GM23338 (cell line): Measurements from ENCODE around the gene IGF2R. TPM values are rescaled to one million over a fixed set of nuclear protein-coding genes. Genes with fewer than 3 reads are reported as not detected.

Experiments used
- ATAC-seq: fragments of 200-7000 bp; cut with Tn5 transposase; 3 replicates; pipeline ENCODE4 v1.9.1; 2020
- DNase-seq: peaks from one replicate; pipeline ENCODE4 v3.0.0-alpha.2; 2015; ENCODE audit warnings: low spot score
- H2AFZ ChIP-seq: fragments of 200-600 bp; sonication (generic); 2 replicates; pipeline ENCODE4 v1.8.0; 2016; ENCODE audit warnings: antibody characterized with exemption, mild to moderate bottlenecking, moderate library complexity
- H3F3A ChIP-seq: fragments of 200-600 bp; sonication (generic); replicated peaks from 2 replicates; pipeline ENCODE4 v1.8.0; 2017; ENCODE audit warnings: antibody characterized with exemption, mixed run types, low read depth
- H3K27ac ChIP-seq: fragments of 200-600 bp; sonication (generic); 2 replicates; pipeline ENCODE4 v1.6.1; 2016; ENCODE audit warnings: low read depth
- H3K27me3 ChIP-seq: fragments of 200-600 bp; sonication (generic); 2 replicates; pipeline ENCODE4 v1.8.0; 2016; ENCODE audit warnings: mild to moderate bottlenecking, mixed run types, moderate library complexity; ENCODE audit not compliant: insufficient read depth
- H3K36me3 ChIP-seq: fragments of 200-600 bp; sonication (generic); 2 replicates; pipeline ENCODE4 v1.8.0; 2016; ENCODE audit warnings: mild to moderate bottlenecking; ENCODE audit not compliant: insufficient read depth
- H3K4me1 ChIP-seq: fragments of 200-600 bp; sonication (generic); 2 replicates; pipeline ENCODE4 v1.8.0; 2016; ENCODE audit warnings: mild to moderate bottlenecking, moderate library complexity; ENCODE audit not compliant: insufficient read depth
- H3K4me2 ChIP-seq: fragments of 200-600 bp; sonication (generic); 2 replicates; pipeline ENCODE4 v1.7.1; 2017; ENCODE audit warnings: mixed run types
- H3K4me3 ChIP-seq: fragments of 200-600 bp; sonication (generic); 2 replicates; pipeline ENCODE4 v1.6.1; 2016; ENCODE audit warnings: mixed run types
- H3K79me2 ChIP-seq: fragments of 200-600 bp; sonication (generic); replicated peaks from 2 replicates; pipeline ENCODE4 v1.8.0; 2017; ENCODE audit warnings: mild to moderate bottlenecking; ENCODE audit not compliant: insufficient read depth
- H3K9me2 ChIP-seq: fragments of 200-600 bp; sonication (generic); 2 replicates; pipeline ENCODE4 v1.8.0; 2017; ENCODE audit not compliant: insufficient read depth
- H4K20me1 ChIP-seq: fragments of 200-600 bp; sonication (generic); replicated peaks from 2 replicates; pipeline ENCODE4 v1.8.0; 2017; ENCODE audit warnings: mild to moderate bottlenecking; ENCODE audit not compliant: insufficient read depth
- H3K27ac Mint-ChIP-seq: 2 replicates; pipeline ENCODE4 v1.8.0; 2020; ENCODE audit warnings: inconsistent platforms, mild to moderate bottlenecking, moderate library complexity, mixed read lengths
- H3K27me3 Mint-ChIP-seq: 3 replicates; pipeline ENCODE4 v1.8.0; 2022; ENCODE audit warnings: low read depth, mild to moderate bottlenecking, moderate library complexity, mixed read lengths, inconsistent platforms; ENCODE audit not compliant: insufficient read depth, poor library complexity
- H3K36me3 Mint-ChIP-seq: 3 replicates; pipeline ENCODE4 v1.8.0; 2021; ENCODE audit warnings: low read depth, mild to moderate bottlenecking, inconsistent platforms, moderate library complexity, mixed read lengths
- H3K4me1 Mint-ChIP-seq: 3 replicates; pipeline ENCODE4 v1.8.0; 2020; ENCODE audit warnings: mild to moderate bottlenecking, inconsistent platforms, mixed read lengths
- H3K4me3 Mint-ChIP-seq: 3 replicates; pipeline ENCODE4 v1.8.0; 2021; ENCODE audit warnings: moderate library complexity, mild to moderate bottlenecking, inconsistent platforms, mixed read lengths
- H3K9me3 Mint-ChIP-seq: 3 replicates; pipeline ENCODE4 v1.8.0; 2020; ENCODE audit warnings: moderate library complexity, mild to moderate bottlenecking, inconsistent platforms, mixed read lengths
- CREB1 ChIP-seq: fragments of 250-450 bp; sonication (Bioruptor Pico); IDR thresholded peaks from 2 replicates; pipeline ENCODE4 v1.5.0; 2020; ENCODE audit warnings: low read depth, mild to moderate bottlenecking, moderate library complexity
- EZH2 ChIP-seq: fragments of 200-600 bp; sonication (generic); IDR thresholded peaks from one replicate; pipeline ENCODE4 v1.8.0; 2017; ENCODE audit warnings: antibody characterized with exemption, mild to moderate bottlenecking, low read depth; ENCODE audit not compliant: unreplicated experiment
- EZH2phosphoT487 ChIP-seq: fragments of 200-600 bp; sonication (generic); IDR thresholded peaks from one replicate; pipeline ENCODE4 v1.8.1; 2018; ENCODE audit warnings: antibody characterized with exemption; ENCODE audit not compliant: unreplicated experiment
- JUNB ChIP-seq: IDR thresholded peaks from one replicate; pipeline ENCODE4 v1.6.1; 2016; ENCODE audit warnings: antibody characterized with exemption; ENCODE audit not compliant: unreplicated experiment
- POLR2AphosphoS5 ChIP-seq: IDR thresholded peaks from 2 replicates; pipeline ENCODE4 v1.6.1; 2016; ENCODE audit warnings: antibody characterized with exemption, low read depth
- STAT1 ChIP-seq: IDR thresholded peaks from one replicate; pipeline ENCODE4 v1.6.1; 2016; ENCODE audit warnings: antibody characterized with exemption; ENCODE audit not compliant: unreplicated experiment
- ZNF114 ChIP-seq: fragments of 250-450 bp; sonication (Bioruptor Pico); IDR thresholded peaks from 2 replicates; pipeline ENCODE4 v1.5.0; 2020; ENCODE audit warnings: mild to moderate bottlenecking, moderate library complexity
- ZNF331 ChIP-seq: fragments of 250-450 bp; sonication (Bioruptor Pico); IDR thresholded peaks from 2 replicates; pipeline ENCODE4 v1.5.0; 2020; ENCODE audit warnings: low read depth, mild to moderate bottlenecking, moderate library complexity
- polyA plus RNA-seq: library from polyadenylated mRNA; unstranded; fragments of >200 nt; fragmentation: Nextera tagmentation; extraction: Ambion mirVana; gene quantifications from 2 replicates; pipeline ENCODE4 v1.2.1, GENCODE V29; 2016
- total RNA-seq: library from RNA; depleted of rRNA; stranded (reverse); fragments of >200 nt; shearing (Covaris generic); gene quantifications from 2 replicates; pipeline ENCODE4 v1.2.3, GENCODE V29; 2014
- TF ChIP-seq, protein P1 (sequence below), 2 experiments: fragments of 200-600 bp in 1 of 2; sonication (generic) in 1 of 2; conservative IDR thresholded peaks; 2 replicates each; pipeline versions ENCODE4 v1.5.1 to v1.6.1; 2016 to 2017; ENCODE audit warnings: antibody characterized with exemption in 2 of 2, low read depth in 2 of 2, mild to moderate bottlenecking in 2 of 2, moderate library complexity in 1 of 2
- TF ChIP-seq, protein P2 (sequence below): IDR thresholded peaks from one replicate; pipeline ENCODE4 v1.6.1; 2018; ENCODE audit warnings: antibody characterized with exemption; ENCODE audit not compliant: unreplicated experiment

Gene IGF2R
- total and polyA plus RNA-seq, 2 experiments from 2014 or later, result 12.5 to 76.4 TPM

DNA sequence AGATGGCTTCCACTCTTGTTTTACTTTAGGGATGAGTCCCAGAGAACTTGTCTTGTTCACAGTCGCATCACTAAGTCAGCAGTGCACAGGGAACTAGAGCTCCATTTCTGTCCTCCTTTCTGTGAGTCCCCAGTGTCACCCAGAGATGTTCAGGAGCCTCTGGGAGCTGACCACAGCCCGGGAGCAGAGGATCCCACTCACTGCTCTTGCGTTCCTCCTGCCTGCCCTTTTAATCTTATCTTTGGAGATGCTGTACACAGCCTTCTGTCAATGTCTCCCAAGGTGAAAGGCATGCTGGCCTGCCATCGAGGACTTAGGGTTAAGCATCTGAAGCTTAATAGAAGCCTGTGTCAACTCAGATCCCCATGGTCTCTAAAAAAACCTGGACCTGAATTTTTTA lies 71.2 kb downstream of the IGF2R start:
- TF ChIP-seq CREB1 (CRISPR knock-in tag) (no peak), EZH2phosphoT487 (no peak), JUNB (no peak), STAT1 (no peak)
- Histone ChIP-seq H2AFZ (no peak overlapping the region), H3K27me3 (no peaks in the 10 kb centered on the region), H3K79me2 (no peaks in the 10 kb centered on the region), H3K4me3 (no peak overlapping the region), H3K36me3 (peaks cover 28% of the 10 kb centered on the region), H4K20me1 (peaks cover 7% of the 10 kb centered on the region), H3K4me2 (no peak overlapping the region), H3F3A (no peaks in the 10 kb centered on the region), H3K9me2 (no peaks in the 10 kb centered on the region), H3K4me1 (no peaks in the 10 kb centered on the region), H3K27ac (no peak overlapping the region)
- Mint-ChIP-seq H3K27ac (no peak overlapping the region), H3K4me1 (no peaks in the 10 kb centered on the region), H3K36me3 (peaks cover 59% of the 10 kb centered on the region), H3K4me3 (no peak overlapping the region), H3K27me3 (peaks cover 5% of the 10 kb centered on the region), H3K9me3 (no peaks in the 10 kb centered on the region)
- ATAC-seq, result no peak
- no peak for DNase-seq

GRCh38 chr6:160040527-160041264 lies 71.8 kb downstream of the IGF2R start:
- DNase-seq, result no peak
- no peaks in the 10 kb centered on the region for H3K9me2 ChIP-seq
- peaks cover 7% of the 10 kb centered on the region for H4K20me1 ChIP-seq
- no peak overlapping the region for H3K4me2 ChIP-seq
- no peaks in the 10 kb centered on the region for H3K4me1 Mint-ChIP-seq
- no peaks in the 10 kb centered on the region for H3K79me2 ChIP-seq
- no peak overlapping the region for H3K4me3 Mint-ChIP-seq
- H3F3A ChIP-seq, result no peaks in the 10 kb centered on the region
- ATAC-seq, result no peak
- H3K27ac Mint-ChIP-seq, result no peak overlapping the region
- H3K27ac ChIP-seq, result no peak overlapping the region
- no peak overlapping the region for H3K4me3 ChIP-seq
- TF ChIP-seq, protein P1, sequence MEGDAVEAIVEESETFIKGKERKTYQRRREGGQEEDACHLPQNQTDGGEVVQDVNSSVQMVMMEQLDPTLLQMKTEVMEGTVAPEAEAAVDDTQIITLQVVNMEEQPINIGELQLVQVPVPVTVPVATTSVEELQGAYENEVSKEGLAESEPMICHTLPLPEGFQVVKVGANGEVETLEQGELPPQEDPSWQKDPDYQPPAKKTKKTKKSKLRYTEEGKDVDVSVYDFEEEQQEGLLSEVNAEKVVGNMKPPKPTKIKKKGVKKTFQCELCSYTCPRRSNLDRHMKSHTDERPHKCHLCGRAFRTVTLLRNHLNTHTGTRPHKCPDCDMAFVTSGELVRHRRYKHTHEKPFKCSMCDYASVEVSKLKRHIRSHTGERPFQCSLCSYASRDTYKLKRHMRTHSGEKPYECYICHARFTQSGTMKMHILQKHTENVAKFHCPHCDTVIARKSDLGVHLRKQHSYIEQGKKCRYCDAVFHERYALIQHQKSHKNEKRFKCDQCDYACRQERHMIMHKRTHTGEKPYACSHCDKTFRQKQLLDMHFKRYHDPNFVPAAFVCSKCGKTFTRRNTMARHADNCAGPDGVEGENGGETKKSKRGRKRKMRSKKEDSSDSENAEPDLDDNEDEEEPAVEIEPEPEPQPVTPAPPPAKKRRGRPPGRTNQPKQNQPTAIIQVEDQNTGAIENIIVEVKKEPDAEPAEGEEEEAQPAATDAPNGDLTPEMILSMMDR (conservative IDR thresholded peaks at IDR 0.05; ENCODE audit: low read depth in 2 of 2), result peak; percentile 29 to 39
- TF ChIP-seq EZH2phosphoT487, result no peak
- H2AFZ ChIP-seq, result no peak overlapping the region
- no peaks in the 10 kb centered on the region for H3K27me3 ChIP-seq
- H3K9me3 Mint-ChIP-seq, result no peaks in the 10 kb centered on the region
- H3K36me3 ChIP-seq, result peaks cover 33% of the 10 kb centered on the region
- H3K4me1 ChIP-seq, result no peaks in the 10 kb centered on the region
- peaks cover 3% of the 10 kb centered on the region for H3K27me3 Mint-ChIP-seq
- peaks cover 61% of the 10 kb centered on the region for H3K36me3 Mint-ChIP-seq

DNA sequence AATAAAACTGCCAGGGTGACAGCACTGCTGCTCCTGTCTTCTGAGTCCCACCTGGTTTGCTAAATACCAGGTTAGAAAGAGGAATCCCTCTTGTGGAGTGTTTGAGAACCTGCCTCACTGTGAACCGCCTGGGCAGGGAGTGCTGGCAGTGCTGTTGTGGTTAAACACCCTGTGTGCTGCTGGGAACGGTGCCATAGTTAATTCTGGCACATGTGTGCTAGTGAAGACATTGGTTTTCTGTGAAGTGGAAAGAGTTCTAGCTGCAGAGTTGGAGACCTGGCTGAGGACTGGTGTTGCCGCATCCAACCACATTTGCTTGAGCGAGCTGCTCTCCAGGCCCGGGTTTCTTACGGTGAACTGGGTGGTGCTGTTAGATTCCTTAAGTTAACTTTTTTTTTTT lies 72.7 kb downstream of the IGF2R start:
- no peak overlapping the region for H3K4me3 ChIP-seq
- DNase-seq (no peak), ATAC-seq (no peak)
- H3K79me2 ChIP-seq, result no peaks in the 10 kb centered on the region
- no peaks in the 10 kb centered on the region for H3K9me2 ChIP-seq
- no peaks in the 10 kb centered on the region for H3K9me3 Mint-ChIP-seq
- H3K27me3 ChIP-seq, result no peaks in the 10 kb centered on the region
- H3K4me1 Mint-ChIP-seq, result no peaks in the 10 kb centered on the region
- H3K4me2 ChIP-seq, result no peak overlapping the region
- H3K4me1 ChIP-seq, result no peaks in the 10 kb centered on the region
- peaks cover 40% of the 10 kb centered on the region for H3K36me3 ChIP-seq
- H2AFZ ChIP-seq, result no peak overlapping the region
- no peaks in the 10 kb centered on the region for H3F3A ChIP-seq
- H3K27ac Mint-ChIP-seq, result no peak overlapping the region
- peaks cover 64% of the 10 kb centered on the region for H3K36me3 Mint-ChIP-seq
- H4K20me1 ChIP-seq, result peaks cover 7% of the 10 kb centered on the region
- no peak overlapping the region for H3K4me3 Mint-ChIP-seq
- H3K27ac ChIP-seq, result no peak overlapping the region
- H3K27me3 Mint-ChIP-seq, result no peaks in the 10 kb centered on the region
- TF ChIP-seq POLR2AphosphoS5 (no peak), ZNF114 (no peak), ZNF331 (CRISPR knock-in tag) (no peak), EZH2 (no peak), CREB1 (CRISPR knock-in tag) (no peak), STAT1 (no peak)
- TF ChIP-seq, protein P2, sequence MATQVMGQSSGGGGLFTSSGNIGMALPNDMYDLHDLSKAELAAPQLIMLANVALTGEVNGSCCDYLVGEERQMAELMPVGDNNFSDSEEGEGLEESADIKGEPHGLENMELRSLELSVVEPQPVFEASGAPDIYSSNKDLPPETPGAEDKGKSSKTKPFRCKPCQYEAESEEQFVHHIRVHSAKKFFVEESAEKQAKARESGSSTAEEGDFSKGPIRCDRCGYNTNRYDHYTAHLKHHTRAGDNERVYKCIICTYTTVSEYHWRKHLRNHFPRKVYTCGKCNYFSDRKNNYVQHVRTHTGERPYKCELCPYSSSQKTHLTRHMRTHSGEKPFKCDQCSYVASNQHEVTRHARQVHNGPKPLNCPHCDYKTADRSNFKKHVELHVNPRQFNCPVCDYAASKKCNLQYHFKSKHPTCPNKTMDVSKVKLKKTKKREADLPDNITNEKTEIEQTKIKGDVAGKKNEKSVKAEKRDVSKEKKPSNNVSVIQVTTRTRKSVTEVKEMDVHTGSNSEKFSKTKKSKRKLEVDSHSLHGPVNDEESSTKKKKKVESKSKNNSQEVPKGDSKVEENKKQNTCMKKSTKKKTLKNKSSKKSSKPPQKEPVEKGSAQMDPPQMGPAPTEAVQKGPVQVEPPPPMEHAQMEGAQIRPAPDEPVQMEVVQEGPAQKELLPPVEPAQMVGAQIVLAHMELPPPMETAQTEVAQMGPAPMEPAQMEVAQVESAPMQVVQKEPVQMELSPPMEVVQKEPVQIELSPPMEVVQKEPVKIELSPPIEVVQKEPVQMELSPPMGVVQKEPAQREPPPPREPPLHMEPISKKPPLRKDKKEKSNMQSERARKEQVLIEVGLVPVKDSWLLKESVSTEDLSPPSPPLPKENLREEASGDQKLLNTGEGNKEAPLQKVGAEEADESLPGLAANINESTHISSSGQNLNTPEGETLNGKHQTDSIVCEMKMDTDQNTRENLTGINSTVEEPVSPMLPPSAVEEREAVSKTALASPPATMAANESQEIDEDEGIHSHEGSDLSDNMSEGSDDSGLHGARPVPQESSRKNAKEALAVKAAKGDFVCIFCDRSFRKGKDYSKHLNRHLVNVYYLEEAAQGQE, result no peak
